HFFc6 (cell line): ENCODE results near the gene SNTN. TPM values are rescaled to one million over a fixed set of nuclear protein-coding genes. Genes with fewer than 3 reads are reported as not detected.

Experiments
- DNase-seq: peaks from one replicate; pipeline ENCODE4 v3.0.0-alpha.2; 2018
- H3K27ac Mint-ChIP-seq: 2 replicates; pipeline ENCODE4 v1.8.0; 2020; ENCODE audit warnings: mild to moderate bottlenecking, mixed read lengths
- H3K27me3 Mint-ChIP-seq: 2 replicates; pipeline ENCODE4 v1.8.0; 2021; ENCODE audit warnings: mild to moderate bottlenecking, moderate library complexity, mixed read lengths; ENCODE audit not compliant: insufficient read depth
- H3K36me3 Mint-ChIP-seq: 2 replicates; pipeline ENCODE4 v1.8.0; 2021; ENCODE audit warnings: low read depth, mixed read lengths
- H3K4me1 Mint-ChIP-seq: 2 replicates; pipeline ENCODE4 v1.8.0; 2020; ENCODE audit warnings: low read depth, mixed read lengths
- H3K4me3 Mint-ChIP-seq: 2 replicates; pipeline ENCODE4 v1.8.0; 2020; ENCODE audit warnings: mild to moderate bottlenecking, moderate library complexity, mixed read lengths
- H3K9me3 Mint-ChIP-seq: 2 replicates; pipeline ENCODE4 v1.8.0; 2020; ENCODE audit warnings: mild to moderate bottlenecking, mixed read lengths
- CTCF ChIP-seq: fragments of 200-600 bp; sonication (generic); IDR thresholded peaks from 2 replicates; pipeline ENCODE4 v1.5.0; 2021; ENCODE audit warnings: antibody characterized with exemption, mild to moderate bottlenecking
- total RNA-seq, 6 experiments: library from RNA; stranded (reverse); fragmentation: NEBNext Ultra II Directional; extraction: Animal tissue kit (Norgen Biotek cat#: 25700); gene quantifications; 2 replicates in 1 of 6; 3 replicates in 5 of 6; pipeline ENCODE4 v1.2.3, GENCODE V29; 2021

SNTN gene
- total RNA-seq, 6 experiments from 2014 or later: not detected

GRCh38 chr3:63707731-63708130, 55.3 kb downstream of the SNTN start:
- no peak for DNase-seq
- peaks cover 32% of the 10 kb centered on the region for H3K4me1 Mint-ChIP-seq
- no peaks in the 10 kb centered on the region for H3K36me3 Mint-ChIP-seq
- H3K27me3 Mint-ChIP-seq: peaks cover 2% of the 10 kb centered on the region
- H3K9me3 Mint-ChIP-seq: no peaks in the 10 kb centered on the region
- no peak for TF ChIP-seq CTCF
- H3K27ac Mint-ChIP-seq: no peak overlapping the region
- no peak overlapping the region for H3K4me3 Mint-ChIP-seq

- Mint-ChIP-seq H3K4me1 (peaks cover 32% of the 10 kb centered on the region), H3K27ac (no peak overlapping the region), H3K4me3 (no peak overlapping the region), H3K9me3 (no peaks in the 10 kb centered on the region), H3K36me3 (no peaks in the 10 kb centered on the region), H3K27me3 (peaks cover 2% of the 10 kb centered on the region)
- no peak for TF ChIP-seq CTCF
- no peak for DNase-seq
Measured at GRCh38 chr3:63709576-63709975, 57.1 kb downstream of the SNTN start.

Other genes with a start within 250 kb of the SNTN start
- gene C3orf49, start 166.6 kb downstream of the SNTN start, total RNA-seq: not detected
- 10 to 100 TPM; 68.2 to 82.5 (median 74.3) TPM for gene THOC7, start 211.1 kb downstream of the SNTN start, total RNA-seq
- 10 to 100 TPM; 11.5 to 18.4 (median 15.2) TPM for gene ATXN7, start 211.2 kb downstream of the SNTN start, total RNA-seq